ENCODE data around the gene CTNND2. TPM values are rescaled to one million over a fixed set of nuclear protein-coding genes. Genes with fewer than 3 reads are reported as not detected.
"Not testable (repeated sequence)": the region's sequence is repeated elsewhere in the genome, so short reads cannot be mapped to it uniquely, and the experiment has no call there.

Gene CTNND2
- total RNA-seq, 2 donors from 2014 or later: not detected

- no peaks in the 10 kb centered on the region for H3K27me3 Mint-ChIP-seq
- peaks cover 3% of the 10 kb centered on the region for H3K9me3 Mint-ChIP-seq
- ATAC-seq (no peak), DNase-seq (ENCODE audit: low spot score) (no peak)
- H3K36me3 Mint-ChIP-seq: no peaks in the 10 kb centered on the region
- H3K4me1 Mint-ChIP-seq (ENCODE audit: low read depth in 2 of 2): no peaks in the 10 kb centered on the region
- H3K27ac Mint-ChIP-seq: no peak overlapping the region
- H3K4me3 Mint-ChIP-seq: no peak overlapping the region
Measured at GRCh38 chr5:11853140-11853539, 51.1 kb downstream of the CTNND2 start.

- peaks cover 3% of the 10 kb centered on the region for H3K9me3 Mint-ChIP-seq
- no peak overlapping the region for H3K4me3 Mint-ChIP-seq
- no peak overlapping the region for H3K27ac Mint-ChIP-seq
- no peak for DNase-seq (ENCODE audit: low spot score)
- H3K4me1 Mint-ChIP-seq (ENCODE audit: low read depth in 2 of 2): no peaks in the 10 kb centered on the region
- ATAC-seq: no peak
- H3K36me3 Mint-ChIP-seq: no peaks in the 10 kb centered on the region
- H3K27me3 Mint-ChIP-seq: no peaks in the 10 kb centered on the region
Measured at GRCh38 chr5:11852717-11853087, 51.5 kb downstream of the CTNND2 start.

- DNase-seq (ENCODE audit: low spot score) (no peak), ATAC-seq (no peak)
- Mint-ChIP-seq H3K27ac (no peak overlapping the region), H3K27me3 (no peaks in the 10 kb centered on the region), H3K9me3 (peaks cover 3% of the 10 kb centered on the region), H3K4me1 (ENCODE audit: low read depth in 2 of 2) (no peaks in the 10 kb centered on the region), H3K4me3 (no peak overlapping the region), H3K36me3 (no peaks in the 10 kb centered on the region)
Measured at GRCh38 chr5:11851965-11852716, 52.1 kb downstream of the CTNND2 start.

- H3K4me1 Mint-ChIP-seq (ENCODE audit: low read depth in 2 of 2): no peaks in the 10 kb centered on the region
- H3K27ac Mint-ChIP-seq: no peak overlapping the region
- ATAC-seq: no peak
- DNase-seq (ENCODE audit: low spot score): no peak
- H3K4me3 Mint-ChIP-seq: no peak overlapping the region
- peaks cover 3% of the 10 kb centered on the region for H3K9me3 Mint-ChIP-seq
- H3K27me3 Mint-ChIP-seq: no peaks in the 10 kb centered on the region
- no peaks in the 10 kb centered on the region for H3K36me3 Mint-ChIP-seq
Measured at GRCh38 chr5:11851416-11851815, 52.8 kb downstream of the CTNND2 start.

- not testable (repeated sequence) for DNase-seq (ENCODE audit: low spot score); H3K4me3 Mint-ChIP-seq; H3K27me3 Mint-ChIP-seq; H3K4me1 Mint-ChIP-seq (ENCODE audit: low read depth in 2 of 2); H3K36me3 Mint-ChIP-seq; H3K27ac Mint-ChIP-seq; ATAC-seq
- H3K9me3 Mint-ChIP-seq: peaks cover 12% of the 10 kb centered on the region
Measured at GRCh38 chr5:11828566-11828965, 75.7 kb downstream of the CTNND2 start.

- H3K9me3 Mint-ChIP-seq: peaks cover 4% of the 10 kb centered on the region
- no peak overlapping the region for H3K27ac Mint-ChIP-seq
Measured at GRCh38 chr5:11822598-11822997, 81.6 kb downstream of the CTNND2 start.

GRCh38 chr5:11815916-11816315 is 88.3 kb downstream of the CTNND2 start:
- Mint-ChIP-seq H3K4me3 (no peak overlapping the region), H3K36me3 (no peaks in the 10 kb centered on the region), H3K27ac (no peak overlapping the region), H3K27me3 (no peaks in the 10 kb centered on the region), H3K4me1 (ENCODE audit: low read depth in 2 of 2) (no peaks in the 10 kb centered on the region), H3K9me3 (no peaks in the 10 kb centered on the region)
- ATAC-seq (peak in 1 of 2 donors; percentile 33), DNase-seq (ENCODE audit: low spot score) (no peak)

More at GRCh38 chr5:11822598-11822997, 81.6 kb downstream of the CTNND2 start:
- Mint-ChIP-seq H3K36me3 (no peaks in the 10 kb centered on the region), H3K27me3 (no peaks in the 10 kb centered on the region), H3K4me1 (ENCODE audit: low read depth in 2 of 2) (no peaks in the 10 kb centered on the region), H3K4me3 (no peak overlapping the region)
- ATAC-seq (no peak), DNase-seq (ENCODE audit: low spot score) (no peak)

- no peak for DNase-seq (ENCODE audit: low spot score)
- no peak for ATAC-seq
- no peak overlapping the region for H3K4me3 Mint-ChIP-seq
- no peaks in the 10 kb centered on the region for H3K36me3 Mint-ChIP-seq
- H3K9me3 Mint-ChIP-seq: no peaks in the 10 kb centered on the region
- no peak overlapping the region for H3K27ac Mint-ChIP-seq
- no peaks in the 10 kb centered on the region for H3K4me1 Mint-ChIP-seq (ENCODE audit: low read depth in 2 of 2)
- no peaks in the 10 kb centered on the region for H3K27me3 Mint-ChIP-seq
Measured at GRCh38 chr5:11815481-11815880, 88.8 kb downstream of the CTNND2 start.

- no peaks in the 10 kb centered on the region for H3K27me3 Mint-ChIP-seq
- peaks cover 3% of the 10 kb centered on the region for H3K9me3 Mint-ChIP-seq
- H3K4me1 Mint-ChIP-seq (ENCODE audit: low read depth in 2 of 2): no peaks in the 10 kb centered on the region
- H3K4me3 Mint-ChIP-seq: no peak overlapping the region
- ATAC-seq: no peak
- no peak overlapping the region for H3K27ac Mint-ChIP-seq
- no peaks in the 10 kb centered on the region for H3K36me3 Mint-ChIP-seq
- no peak for DNase-seq (ENCODE audit: low spot score)
Measured at GRCh38 chr5:11814373-11814772, 89.9 kb downstream of the CTNND2 start.

- Mint-ChIP-seq H3K9me3 (peaks cover 3% of the 10 kb centered on the region), H3K27ac (no peak overlapping the region), H3K27me3 (no peaks in the 10 kb centered on the region), H3K4me1 (ENCODE audit: low read depth in 2 of 2) (no peaks in the 10 kb centered on the region), H3K36me3 (no peaks in the 10 kb centered on the region), H3K4me3 (no peak overlapping the region)
- DNase-seq (ENCODE audit: low spot score) (no peak), ATAC-seq (no peak)
Measured at GRCh38 chr5:11809407-11809806, 94.8 kb downstream of the CTNND2 start.

GRCh38 chr5:11803436-11803835 is 100.8 kb downstream of the CTNND2 start:
- no peak overlapping the region for H3K27ac Mint-ChIP-seq
- ATAC-seq: no peak
- H3K27me3 Mint-ChIP-seq: no peaks in the 10 kb centered on the region
- no peak overlapping the region for H3K4me3 Mint-ChIP-seq
- peaks cover 3% of the 10 kb centered on the region for H3K9me3 Mint-ChIP-seq
- H3K36me3 Mint-ChIP-seq: no peaks in the 10 kb centered on the region
- H3K4me1 Mint-ChIP-seq (ENCODE audit: low read depth in 2 of 2): no peaks in the 10 kb centered on the region
- no peak for DNase-seq (ENCODE audit: low spot score)

- H3K36me3 Mint-ChIP-seq: no peaks in the 10 kb centered on the region
- no peak overlapping the region for H3K4me3 Mint-ChIP-seq
- no peaks in the 10 kb centered on the region for H3K4me1 Mint-ChIP-seq (ENCODE audit: low read depth in 2 of 2)
- ATAC-seq: no peak
- no peak overlapping the region for H3K27ac Mint-ChIP-seq
- H3K9me3 Mint-ChIP-seq: peaks cover 3% of the 10 kb centered on the region
- H3K27me3 Mint-ChIP-seq: no peaks in the 10 kb centered on the region
- no peak for DNase-seq (ENCODE audit: low spot score)
Measured at GRCh38 chr5:11801061-11801460, 103.2 kb downstream of the CTNND2 start.

- no peaks in the 10 kb centered on the region for H3K4me1 Mint-ChIP-seq (ENCODE audit: low read depth in 2 of 2)
- H3K9me3 Mint-ChIP-seq: peaks cover 3% of the 10 kb centered on the region
- no peaks in the 10 kb centered on the region for H3K27me3 Mint-ChIP-seq
- no peak for ATAC-seq
- H3K36me3 Mint-ChIP-seq: no peaks in the 10 kb centered on the region
- no peak for DNase-seq (ENCODE audit: low spot score)
- H3K27ac Mint-ChIP-seq: no peak overlapping the region
- H3K4me3 Mint-ChIP-seq: no peak overlapping the region
Measured at GRCh38 chr5:11797132-11797531, 107.1 kb downstream of the CTNND2 start.

- no peaks in the 10 kb centered on the region for H3K4me1 Mint-ChIP-seq (ENCODE audit: low read depth in 2 of 2)
- ATAC-seq: no peak
- H3K4me3 Mint-ChIP-seq: no peak overlapping the region
- no peak for DNase-seq (ENCODE audit: low spot score)
- no peaks in the 10 kb centered on the region for H3K27me3 Mint-ChIP-seq
- H3K9me3 Mint-ChIP-seq: peaks cover 5% of the 10 kb centered on the region
- no peaks in the 10 kb centered on the region for H3K36me3 Mint-ChIP-seq
- no peak overlapping the region for H3K27ac Mint-ChIP-seq
Measured at GRCh38 chr5:11793396-11793795, 110.8 kb downstream of the CTNND2 start.

GRCh38 chr5:11792621-11793020 is 111.6 kb downstream of the CTNND2 start:
- no peaks in the 10 kb centered on the region for H3K27me3 Mint-ChIP-seq
- no peak overlapping the region for H3K4me3 Mint-ChIP-seq
- H3K36me3 Mint-ChIP-seq: no peaks in the 10 kb centered on the region
- DNase-seq (ENCODE audit: low spot score) (no peak), ATAC-seq (no peak)
- H3K9me3 Mint-ChIP-seq: peaks cover 5% of the 10 kb centered on the region
- no peaks in the 10 kb centered on the region for H3K4me1 Mint-ChIP-seq (ENCODE audit: low read depth in 2 of 2)
- no peak overlapping the region for H3K27ac Mint-ChIP-seq

Data from natural killer cell treated with Interleukin-12 subunit alpha and Interleukin-12 subunit beta and Interleukin-15 and Interleukin-18, amount 100 ng/mL, for 72 hours (primary cell).